HG03469 (cell line): ENCODE data around the gene TULP4.

Source experiments
- ATAC-seq: cut with Tn5 transposase; IDR thresholded peaks from one replicate; pipeline ENCODE4 v1.9.1; 2021; ENCODE audit warnings: mild to moderate bottlenecking, moderate library complexity, moderate number of reproducible peaks; ENCODE audit not compliant: unreplicated experiment

The TULP4 gene

GRCh38 chr6:158497620-158498019, 185.4 kb downstream of the TULP4 start:
- ATAC-seq, result no peak

DNA sequence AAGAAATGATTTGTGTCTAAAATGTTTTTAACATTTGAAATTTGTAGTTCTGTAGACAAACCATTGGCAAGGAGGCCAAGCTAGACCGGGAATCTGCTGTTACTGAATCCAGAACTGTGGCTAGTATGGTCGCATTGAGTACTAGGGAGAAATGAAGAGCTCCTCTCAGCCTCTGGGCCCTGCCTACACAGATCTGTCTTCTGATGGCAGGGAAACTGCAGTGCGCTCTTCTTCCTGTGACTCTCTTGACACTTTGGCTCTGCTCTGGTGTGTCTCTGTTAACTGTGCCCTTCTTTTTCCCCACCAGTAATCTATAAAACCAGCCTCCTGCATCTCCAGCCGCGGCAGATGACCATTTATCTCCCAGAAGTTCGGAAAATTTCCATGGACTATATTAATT, 186.1 kb downstream of the TULP4 start:
- ATAC-seq, result no peak

GRCh38 chr6:158499601-158500000, 187.3 kb downstream of the TULP4 start:
- no peak for ATAC-seq

DNA sequence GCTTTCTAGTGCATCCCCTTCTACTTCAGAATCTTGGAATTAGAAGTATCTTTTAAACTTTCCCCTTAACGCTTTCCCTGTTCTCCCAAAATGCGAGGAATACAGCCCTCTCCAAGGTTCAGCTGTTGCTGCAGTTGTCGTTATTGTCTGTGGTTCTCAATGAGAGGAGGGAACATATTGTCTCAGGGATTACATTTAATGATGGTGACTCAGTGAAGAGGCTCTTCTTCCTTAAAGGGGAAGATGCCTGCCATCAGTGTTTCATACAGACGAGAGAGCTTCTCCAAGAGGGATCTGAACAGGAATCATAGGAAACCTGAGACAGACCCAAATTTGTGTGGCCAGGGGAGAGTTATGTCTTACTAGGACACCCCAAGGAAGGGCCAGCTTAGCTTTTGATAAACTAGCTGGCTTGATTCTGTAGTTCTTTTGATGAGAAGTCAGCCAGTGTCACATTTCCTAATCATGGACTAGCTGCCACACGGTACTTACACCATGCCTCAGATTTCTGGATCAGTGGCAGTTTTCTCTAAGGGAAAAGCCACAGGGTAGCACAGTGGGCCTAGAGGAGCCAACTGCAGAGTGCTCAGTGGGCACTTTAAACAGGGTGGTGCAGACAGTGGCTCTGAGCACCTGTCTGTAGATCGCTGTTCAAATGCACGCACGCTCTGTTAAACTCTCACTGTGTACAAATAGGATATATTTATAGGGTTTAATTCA, 187.9 kb downstream of the TULP4 start:
- ATAC-seq, result no peak

DNA sequence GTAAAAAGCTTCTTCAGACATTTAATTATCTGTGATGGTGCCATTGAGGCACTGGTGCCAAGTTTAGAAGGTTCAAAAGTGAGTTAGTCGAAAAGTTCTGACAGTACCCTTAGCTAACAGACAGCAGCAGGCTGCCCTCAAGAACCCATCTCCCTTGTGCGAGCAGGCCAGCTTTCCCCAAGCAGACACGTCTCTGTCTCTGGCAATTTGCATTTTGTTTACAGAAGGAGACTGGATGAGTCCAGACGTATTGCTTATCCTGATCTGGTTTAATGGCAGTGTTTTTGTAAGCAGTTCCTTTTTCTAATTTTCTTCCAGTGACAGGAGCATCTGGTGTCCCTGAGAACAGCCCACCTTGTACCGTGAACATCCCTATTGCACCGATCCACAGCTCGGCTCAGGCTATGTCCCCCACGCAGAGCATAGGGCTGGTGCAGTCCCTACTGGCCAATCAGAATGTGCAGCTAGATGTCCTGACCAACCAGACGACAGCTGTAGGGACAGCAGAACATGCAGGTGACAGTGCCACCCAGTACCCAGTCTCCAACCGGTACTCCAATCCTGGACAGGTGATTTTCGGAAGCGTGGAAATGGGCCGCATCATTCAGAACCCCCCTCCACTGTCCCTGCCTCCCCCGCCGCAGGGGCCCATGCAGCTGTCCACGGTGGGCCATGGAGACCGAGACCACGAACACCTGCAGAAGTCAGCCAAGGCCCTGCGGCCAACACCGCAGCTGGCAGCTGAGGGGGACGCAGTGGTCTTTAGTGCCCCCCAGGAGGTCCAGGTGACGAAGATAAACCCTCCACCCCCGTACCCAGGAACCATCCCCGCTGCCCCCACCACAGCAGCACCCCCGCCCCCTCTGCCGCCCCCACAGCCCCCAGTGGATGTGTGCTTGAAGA, 189.3 kb downstream of the TULP4 start:
- no peak for ATAC-seq

- no peak for ATAC-seq
These were observed 190.1 kb downstream of the TULP4 start for GRCh38 chr6:158502263-158502950.

- no peak for ATAC-seq
These were observed 191.0 kb downstream of the TULP4 start for GRCh38 chr6:158503222-158503621.

DNA sequence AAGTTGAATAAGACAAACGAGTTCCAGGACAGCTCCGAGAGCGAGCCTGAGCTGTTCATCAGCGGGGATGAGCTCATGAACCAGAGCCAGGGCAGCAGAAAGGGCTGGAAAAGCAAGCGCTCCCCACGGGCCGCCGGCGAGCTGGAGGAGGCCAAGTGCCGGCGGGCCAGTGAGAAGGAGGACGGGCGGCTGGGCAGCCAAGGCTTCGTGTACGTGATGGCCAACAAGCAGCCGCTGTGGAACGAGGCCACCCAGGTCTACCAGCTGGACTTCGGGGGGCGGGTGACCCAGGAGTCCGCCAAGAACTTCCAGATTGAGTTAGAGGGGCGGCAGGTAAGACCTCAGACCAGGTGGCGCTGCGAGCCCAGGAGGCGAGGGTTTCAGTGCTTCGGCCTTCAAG, 191.6 kb downstream of the TULP4 start:
- ATAC-seq, result no peak

- no peak for ATAC-seq
These were observed 192.9 kb downstream of the TULP4 start for GRCh38 chr6:158505194-158505593.

DNA sequence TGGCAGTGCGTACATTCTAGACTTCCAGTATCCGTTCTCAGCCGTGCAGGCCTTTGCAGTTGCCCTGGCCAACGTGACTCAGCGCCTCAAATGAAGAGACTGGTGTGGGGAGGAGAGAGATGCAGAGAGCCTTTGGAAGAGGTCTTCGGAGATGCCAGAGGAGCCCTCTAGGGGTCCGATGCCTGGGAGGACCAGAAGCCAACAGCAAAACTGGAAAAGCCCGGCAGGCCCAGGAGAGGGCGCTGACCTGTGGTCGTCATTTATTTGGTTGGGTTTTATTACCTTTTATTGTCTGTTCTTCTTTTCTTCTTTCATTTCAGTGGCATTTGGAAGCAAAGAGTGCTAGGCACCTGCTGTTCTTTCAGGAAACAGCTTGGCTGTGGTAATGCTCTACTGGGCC, 194.3 kb downstream of the TULP4 start:
- no peak for ATAC-seq

DNA sequence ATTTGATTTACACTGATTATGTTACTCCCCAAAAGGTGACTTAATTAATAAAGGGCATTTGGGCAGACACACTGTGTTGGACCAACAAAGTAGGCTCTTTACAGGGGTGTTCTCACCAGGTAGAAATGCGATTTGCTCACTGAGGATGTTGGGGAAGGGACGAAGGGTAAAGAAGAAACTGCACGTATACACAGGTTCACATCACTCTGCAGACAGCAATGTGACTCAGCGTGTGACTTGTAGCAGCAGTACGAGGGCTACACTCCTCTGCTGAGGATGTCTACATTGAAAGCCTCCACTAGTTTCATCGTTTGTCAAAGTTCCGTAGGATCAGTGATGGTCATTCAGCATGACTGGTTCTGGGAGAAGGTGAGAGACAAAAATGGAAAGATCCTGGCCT, 194.9 kb downstream of the TULP4 start:
- no peak for ATAC-seq

DNA sequence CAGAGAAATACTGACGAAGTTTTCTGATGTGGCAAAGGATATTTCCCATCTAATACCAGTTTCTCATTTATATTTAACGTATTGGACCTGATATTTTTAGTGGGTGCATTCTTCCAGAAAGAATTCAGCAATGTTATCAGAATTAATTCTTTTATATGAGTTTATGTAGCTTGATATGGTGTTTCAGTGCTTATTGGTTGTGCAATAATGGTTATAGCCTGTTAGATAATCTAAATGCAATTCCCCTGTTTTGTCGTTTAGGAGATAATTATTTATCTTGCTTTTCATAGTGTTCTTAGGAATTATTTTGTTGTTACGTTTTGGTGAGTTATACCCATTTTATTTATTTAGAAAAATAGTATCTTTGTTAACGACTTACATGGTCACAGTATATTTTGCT, 196.2 kb downstream of the TULP4 start:
- no peak for ATAC-seq

DNA sequence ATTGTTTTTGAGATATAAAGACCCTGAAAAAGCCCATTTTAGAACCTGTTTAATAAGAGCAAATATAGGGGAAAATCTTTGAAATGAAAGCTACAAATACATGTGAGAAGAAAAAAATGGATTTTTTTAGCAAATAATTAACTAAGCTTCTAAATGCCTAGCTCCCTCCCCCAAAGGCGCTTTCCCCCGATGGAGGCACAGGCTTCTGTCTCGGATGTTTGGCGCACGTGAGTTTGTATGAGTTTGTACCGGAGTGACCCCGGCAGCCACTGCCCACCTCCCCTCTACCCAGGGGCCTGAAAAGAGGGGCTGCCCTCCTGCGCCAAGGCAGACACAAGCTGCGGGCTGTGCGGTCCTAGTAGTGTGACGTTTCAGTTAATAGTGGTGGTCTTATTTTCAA, 197.2 kb downstream of the TULP4 start:
- ATAC-seq, result no peak

GRCh38 chr6:158512809-158513208, 200.5 kb downstream of the TULP4 start:
- no peak for ATAC-seq

- no peak for ATAC-seq
These were observed 201.9 kb downstream of the TULP4 start for GRCh38 chr6:158514176-158514575.

DNA sequence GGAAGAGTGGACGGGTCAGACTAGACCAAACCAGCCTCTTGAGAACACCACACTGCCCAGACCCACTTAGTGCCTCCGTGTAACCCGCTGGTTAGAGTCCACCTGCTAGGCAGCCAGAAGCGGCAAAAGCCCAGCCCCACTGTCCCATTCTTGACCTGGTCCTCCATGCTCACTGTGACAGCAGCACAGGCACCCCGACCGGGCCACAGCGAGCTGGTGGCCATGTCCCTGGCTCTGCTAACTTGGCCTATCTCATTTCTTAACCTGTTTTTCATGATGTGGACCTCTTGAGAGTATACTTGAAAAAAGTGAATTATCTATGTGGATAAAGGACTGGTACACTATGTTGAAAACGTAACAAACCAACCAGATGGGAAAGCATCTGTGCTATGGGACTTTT, 202.7 kb downstream of the TULP4 start:
- ATAC-seq, result no peak

DNA sequence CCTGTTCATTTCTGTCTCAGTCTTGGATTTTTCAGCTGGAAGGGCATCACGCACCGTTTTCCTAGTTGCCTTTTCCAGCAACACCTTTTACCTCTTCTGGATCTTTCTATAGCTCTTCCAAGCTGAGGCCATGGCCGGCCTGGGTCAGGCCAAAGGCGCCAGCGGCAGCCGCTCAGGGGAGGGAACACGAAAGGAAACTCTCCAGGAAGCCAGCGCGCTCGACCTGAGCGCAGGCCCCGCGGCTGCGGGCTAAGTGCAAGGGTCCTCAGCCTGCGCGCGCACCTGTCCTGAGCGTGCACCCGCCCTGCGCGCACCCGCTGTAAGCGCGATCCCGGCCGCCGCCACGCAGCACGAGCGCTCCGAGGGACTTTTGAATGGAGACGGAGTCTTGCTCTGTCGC, 203.8 kb downstream of the TULP4 start:
- no peak for ATAC-seq

GRCh38 chr6:158517038-158517437, 204.8 kb downstream of the TULP4 start:
- no peak for ATAC-seq

GRCh38 chr6:158517581-158517980, 205.3 kb downstream of the TULP4 start:
- peak; percentile 62 for ATAC-seq

GRCh38 chr6:158518191-158519127, 206.2 kb downstream of the TULP4 start:
- ATAC-seq, result peak; percentile 65

DNA sequence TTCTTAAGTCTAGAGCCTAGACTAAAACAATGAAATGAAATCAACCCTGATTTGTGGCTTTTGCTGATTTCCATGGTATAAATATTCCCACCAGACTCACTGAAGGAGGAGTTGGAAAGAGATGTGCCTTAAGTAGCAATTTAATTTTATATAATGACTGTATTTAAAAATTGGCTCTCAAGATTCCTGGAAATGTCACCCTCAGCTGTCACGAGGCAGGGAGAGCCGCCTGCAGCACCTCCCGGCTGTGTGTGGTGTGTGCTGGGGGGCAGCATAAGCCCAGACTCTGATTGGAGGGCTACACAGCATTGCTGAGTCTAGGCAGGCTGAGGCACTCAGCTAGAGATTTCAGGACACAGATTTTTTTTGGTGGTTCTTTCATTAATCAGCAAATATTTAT, 207.0 kb downstream of the TULP4 start:
- no peak for ATAC-seq
